Spinal cord (tissue), 10 donors: ENCODE data around the gene ALPL. TPM values are rescaled to one million over a fixed set of nuclear protein-coding genes. Genes with fewer than 3 reads are reported as not detected.

Experiments
- DNase-seq, 6 donors: peaks; one replicate each; pipeline versions ENCODE4 v3.0.0 to v3.0.0-alpha.2; 2013 to 2015; ENCODE audit warnings: low spot score in 6 of 6, low read depth in 4 of 6
- H3K27ac ChIP-seq: one replicate; pipeline ENCODE4 v1.5.1; 2013; ENCODE audit warnings: low read depth, low read length, control low read depth
- H3K27me3 ChIP-seq: one replicate; pipeline ENCODE4 v1.6.1; 2013; ENCODE audit warnings: low read length; ENCODE audit not compliant: control insufficient read depth, insufficient read depth
- H3K36me3 ChIP-seq: one replicate; pipeline ENCODE4 v1.6.1; 2013; ENCODE audit warnings: low read length; ENCODE audit not compliant: control insufficient read depth, insufficient read depth
- H3K4me1 ChIP-seq: one replicate; pipeline ENCODE4 v1.6.1; 2013; ENCODE audit warnings: low read length; ENCODE audit not compliant: control insufficient read depth, insufficient read depth
- H3K4me3 ChIP-seq: one replicate; pipeline ENCODE4 v1.5.1; 2013; ENCODE audit warnings: low read depth, low read length, control low read depth
- H3K9me3 ChIP-seq: one replicate; pipeline ENCODE4 v1.6.1; 2013; ENCODE audit warnings: low read length; ENCODE audit not compliant: control insufficient read depth, insufficient read depth
- WGBS: methylation state at CpG from one replicate; pipeline ENCODE4 v1.1.5; 2013; ENCODE audit warnings: missing lambda C conversion rate; ENCODE audit not compliant: insufficient coverage; 5-methylcytosine and 5-hydroxymethylcytosine counted together
- polyA plus RNA-seq, 2 donors: library from polyadenylated mRNA; unstranded; fragments of 120-200 nt; gene quantifications; one replicate each; pipeline ENCODE4 v1.2.1, GENCODE V29; 2013; ENCODE audit not compliant: insufficient read length in 2 of 2
- total RNA-seq, 2 donors: library from RNA; depleted of rRNA in 1 of 2; stranded (reverse); fragments of 120-200 nt in 1 of 2; fragments of >200 nt in 1 of 2; gene quantifications; one replicate each; pipeline versions ENCODE4 v1.2.3 to v1.2.4, GENCODE V29; 2013 to 2014
- donor health status: healthy.

ALPL gene
- total and polyA plus RNA-seq, 4 donors = 10.5 to 35.7 (median 31.8) TPM

DNA sequence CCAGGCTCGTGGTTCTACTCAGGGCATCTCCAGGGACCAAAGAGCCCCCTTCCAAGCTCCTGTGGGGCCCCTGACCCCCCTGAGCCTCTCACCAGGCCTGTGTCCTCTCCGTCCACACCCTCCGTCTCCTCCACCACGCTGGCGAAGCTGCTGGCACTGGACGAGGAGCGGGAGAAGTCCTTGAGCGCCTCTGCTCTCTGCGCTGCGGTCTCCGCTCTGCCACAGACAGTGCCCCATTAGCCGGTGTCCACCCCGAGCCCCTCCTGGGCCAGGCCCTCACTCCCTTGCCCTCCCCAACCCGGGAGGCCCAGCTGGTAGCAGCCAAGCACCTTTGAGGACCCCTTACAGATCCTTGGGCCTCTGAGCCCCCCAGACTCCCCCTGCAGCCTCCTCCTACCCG, 90.2 kb downstream of the ALPL start:
- DNase-seq = no peak
- Histone ChIP-seq H3K27me3 (no peaks in the 10 kb centered on the region), H3K27ac (no peak overlapping the region), H3K9me3 (no peaks in the 10 kb centered on the region), H3K36me3 (peaks cover 93% of the 10 kb centered on the region), H3K4me1 (no peaks in the 10 kb centered on the region), H3K4me3 (no peak overlapping the region)
- WGBS = 87% methylated on average over 13 of the region's 15 CpGs

- peaks cover 92% of the 10 kb centered on the region for H3K36me3 ChIP-seq
- DNase-seq = no peak
- 91% methylated on average over 29 of the region's 30 CpGs for WGBS
- no peaks in the 10 kb centered on the region for H3K27me3 ChIP-seq
- H3K4me1 ChIP-seq = no peaks in the 10 kb centered on the region
- no peaks in the 10 kb centered on the region for H3K9me3 ChIP-seq
- no peak overlapping the region for H3K4me3 ChIP-seq
- no peak overlapping the region for H3K27ac ChIP-seq
Measured at GRCh38 chr1:21601278-21602048, 92.2 kb downstream of the ALPL start.

- Histone ChIP-seq H3K4me1 (peaks cover 6% of the 10 kb centered on the region), H3K4me3 (no peak overlapping the region), H3K27ac (no peak overlapping the region), H3K27me3 (no peaks in the 10 kb centered on the region), H3K9me3 (no peaks in the 10 kb centered on the region), H3K36me3 (peaks cover 91% of the 10 kb centered on the region)
- 80% methylated on average over 35 of the region's 39 CpGs for WGBS
- DNase-seq = no peak
Measured at GRCh38 chr1:21603177-21604138, 94.2 kb downstream of the ALPL start.

DNA sequence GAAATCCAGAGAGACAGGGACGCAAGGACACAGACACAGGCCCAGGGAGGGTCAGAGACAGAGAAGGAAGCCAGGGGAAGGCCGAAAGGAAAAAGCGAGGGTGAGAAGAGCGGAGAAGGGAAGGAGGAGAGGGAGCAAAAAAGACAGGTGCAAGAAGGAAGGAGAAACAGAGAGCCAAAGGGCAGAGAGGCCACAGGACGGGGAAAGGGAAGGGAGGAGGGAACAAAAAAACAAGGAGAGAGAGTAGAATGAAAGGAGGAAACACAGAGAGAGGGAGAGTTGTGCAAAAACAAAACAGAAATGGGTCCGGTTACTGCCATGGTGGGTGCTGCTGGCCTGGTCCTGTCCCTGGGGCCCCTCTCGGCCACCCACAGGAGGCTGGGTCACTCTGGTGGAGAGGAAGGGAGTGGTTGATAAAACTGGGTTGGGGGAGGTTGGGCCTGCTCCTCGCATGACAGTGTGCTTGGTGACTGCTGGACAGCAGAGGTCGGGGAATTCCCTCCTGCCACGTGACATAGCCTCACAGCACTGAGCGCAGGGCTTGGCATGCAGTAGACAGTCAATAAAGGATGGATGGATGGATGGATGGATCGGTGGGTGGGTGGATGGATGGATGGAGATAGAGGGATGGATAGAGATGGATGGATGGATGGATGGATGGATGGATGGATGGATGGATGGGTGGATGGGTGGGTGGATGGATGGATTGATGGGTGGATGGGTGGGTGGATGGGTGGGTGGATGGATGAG, 95.2 kb downstream of the ALPL start:
- 89% methylated on average over 12 of the region's 12 CpGs for WGBS
- Histone ChIP-seq H3K27ac (no peak overlapping the region), H3K9me3 (no peaks in the 10 kb centered on the region), H3K27me3 (no peaks in the 10 kb centered on the region), H3K4me1 (peaks cover 6% of the 10 kb centered on the region), H3K36me3 (peaks cover 91% of the 10 kb centered on the region), H3K4me3 (no peak overlapping the region)
- DNase-seq = no peak

GRCh38 chr1:21605012-21605715, 95.9 kb downstream of the ALPL start:
- no peak for DNase-seq
- H3K9me3 ChIP-seq = no peaks in the 10 kb centered on the region
- H3K4me1 ChIP-seq = peaks cover 6% of the 10 kb centered on the region
- 91% methylated on average over 7 of the region's 7 CpGs for WGBS
- H3K27me3 ChIP-seq = no peaks in the 10 kb centered on the region
- no peak overlapping the region for H3K27ac ChIP-seq
- no peak overlapping the region for H3K4me3 ChIP-seq
- peaks cover 91% of the 10 kb centered on the region for H3K36me3 ChIP-seq

DNA sequence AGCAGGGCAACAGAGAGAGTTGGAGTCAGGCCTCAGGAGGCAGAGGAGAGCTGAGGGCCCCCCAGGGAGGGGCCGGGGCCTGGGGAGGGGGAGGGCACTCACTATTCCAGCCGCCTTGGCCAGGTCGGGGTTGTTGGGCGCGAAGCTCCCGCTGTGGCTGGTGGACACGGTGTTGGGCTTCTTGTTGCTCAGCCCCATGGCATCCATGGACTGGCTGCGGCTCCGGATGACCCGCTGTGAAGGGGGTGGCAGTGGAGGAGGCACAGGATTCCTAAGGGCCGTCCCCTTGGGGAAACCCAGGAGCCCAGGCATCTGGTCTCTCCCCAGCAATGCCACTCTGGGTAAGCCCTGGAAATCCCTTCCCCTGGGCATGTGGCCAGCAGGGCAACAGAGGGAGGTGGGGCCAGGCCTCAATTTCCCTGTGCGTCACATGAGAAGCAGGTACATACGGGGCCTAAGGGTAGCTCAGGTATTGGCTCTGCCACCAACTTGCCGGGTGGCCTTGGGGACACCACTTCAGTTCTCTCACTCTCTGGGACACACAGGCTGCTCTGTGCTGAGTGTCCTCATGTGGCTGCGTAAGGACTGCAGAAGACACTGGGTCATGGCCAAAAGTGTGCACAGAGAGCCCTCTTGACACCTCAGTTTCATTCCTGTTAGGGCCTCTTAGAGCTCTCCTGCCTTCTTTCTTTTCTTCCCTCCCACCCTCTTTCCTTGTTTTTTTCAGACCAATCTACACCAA, 96.9 kb downstream of the ALPL start:
- Histone ChIP-seq H3K36me3 (peaks cover 97% of the 10 kb centered on the region), H3K27me3 (no peaks in the 10 kb centered on the region), H3K9me3 (no peaks in the 10 kb centered on the region), H3K27ac (no peak overlapping the region), H3K4me3 (no peak overlapping the region), H3K4me1 (peaks cover 6% of the 10 kb centered on the region)
- no peak for DNase-seq
- 81% methylated on average over 14 of the region's 15 CpGs for WGBS

GRCh38 chr1:21607549-21608529, 98.6 kb downstream of the ALPL start:
- Histone ChIP-seq H3K27me3 (no peaks in the 10 kb centered on the region), H3K27ac (no peak overlapping the region), H3K4me3 (no peak overlapping the region), H3K36me3 (peaks cover 97% of the 10 kb centered on the region), H3K9me3 (no peaks in the 10 kb centered on the region), H3K4me1 (peaks cover 6% of the 10 kb centered on the region)
- peak in 2 of 6 donors; percentile 70 to 81 for DNase-seq
- 32% methylated on average over 33 of the region's 37 CpGs for WGBS

DNA sequence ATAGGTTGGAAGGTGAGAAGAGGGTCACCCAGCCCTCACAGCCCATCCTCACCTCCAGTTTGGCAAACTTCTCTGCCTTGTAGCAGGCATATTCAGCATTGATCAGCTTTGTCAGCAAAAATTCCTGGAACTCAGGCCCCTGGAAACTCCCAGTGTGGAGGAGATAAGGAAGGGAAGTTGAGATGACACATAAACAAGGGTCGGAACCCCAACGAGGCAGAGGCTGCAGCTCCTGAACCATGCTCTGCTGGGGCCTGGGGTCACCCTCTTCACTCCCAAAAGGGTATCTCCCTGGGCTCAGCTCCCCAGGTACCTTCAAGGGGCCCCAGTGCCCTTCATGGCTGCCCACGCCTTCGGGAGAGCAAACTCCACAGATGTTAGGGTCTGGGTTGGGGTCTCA, 99.6 kb downstream of the ALPL start:
- WGBS = no CpG with 5 or more reads among the region's 4 CpGs
- no peak for DNase-seq

More for the DNA sequence above, 99.6 kb downstream of the ALPL start:
- Histone ChIP-seq H3K36me3 (peaks cover 97% of the 10 kb centered on the region), H3K27ac (no peak overlapping the region), H3K27me3 (no peaks in the 10 kb centered on the region), H3K4me1 (peaks cover 6% of the 10 kb centered on the region), H3K4me3 (no peak overlapping the region), H3K9me3 (no peaks in the 10 kb centered on the region)
